PC-3 (cell line): ENCODE measurements around the gene UGT1A7.

Experiments used
- EZH2 ChIP-seq: fragments of 300-600 bp; sonication (generic); IDR thresholded peaks from one replicate; pipeline ENCODE4 v1.6.1; 2017; ENCODE audit warnings: antibody characterized with exemption, mild to moderate bottlenecking, low read length; ENCODE audit not compliant: unreplicated experiment
- EZH2phosphoT487 ChIP-seq: fragments of 300-600 bp; sonication (generic); IDR thresholded peaks from 2 replicates; pipeline ENCODE4 v1.6.1; 2018; ENCODE audit warnings: mild to moderate bottlenecking, antibody characterized with exemption, low read length, borderline replicate concordance
- TF ChIP-seq, protein P1 (sequence below): fragments of 300-600 bp; sonication (generic); conservative IDR thresholded peaks from 2 replicates; pipeline ENCODE4 v1.5.1; 2017; ENCODE audit warnings: antibody characterized with exemption, low read depth, mild to moderate bottlenecking, low read length

DNA sequence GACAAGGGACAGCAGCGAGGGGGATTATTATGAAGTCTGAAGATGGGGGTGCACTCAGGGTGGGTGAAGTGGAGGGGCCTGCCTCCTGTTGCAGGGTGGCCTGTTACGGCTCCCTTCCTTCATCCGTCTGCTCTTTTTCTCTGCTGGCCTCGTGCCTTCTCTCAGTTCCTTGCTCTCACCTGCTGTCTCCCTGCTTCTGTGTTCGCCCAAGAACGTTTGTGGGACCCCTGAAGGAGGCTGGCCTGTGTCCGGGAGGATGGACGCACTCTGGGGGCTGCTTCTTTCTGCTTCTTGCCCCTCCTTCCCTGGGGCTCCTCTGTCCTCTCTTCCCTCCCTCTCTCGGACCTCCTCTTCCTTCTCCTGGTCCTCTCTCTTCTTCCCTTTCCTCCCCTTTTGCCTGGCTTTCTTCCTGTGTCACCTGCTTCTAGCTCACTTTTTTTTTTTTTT lies 110.2 kb downstream of the UGT1A7 start:
- TF ChIP-seq, protein P1, sequence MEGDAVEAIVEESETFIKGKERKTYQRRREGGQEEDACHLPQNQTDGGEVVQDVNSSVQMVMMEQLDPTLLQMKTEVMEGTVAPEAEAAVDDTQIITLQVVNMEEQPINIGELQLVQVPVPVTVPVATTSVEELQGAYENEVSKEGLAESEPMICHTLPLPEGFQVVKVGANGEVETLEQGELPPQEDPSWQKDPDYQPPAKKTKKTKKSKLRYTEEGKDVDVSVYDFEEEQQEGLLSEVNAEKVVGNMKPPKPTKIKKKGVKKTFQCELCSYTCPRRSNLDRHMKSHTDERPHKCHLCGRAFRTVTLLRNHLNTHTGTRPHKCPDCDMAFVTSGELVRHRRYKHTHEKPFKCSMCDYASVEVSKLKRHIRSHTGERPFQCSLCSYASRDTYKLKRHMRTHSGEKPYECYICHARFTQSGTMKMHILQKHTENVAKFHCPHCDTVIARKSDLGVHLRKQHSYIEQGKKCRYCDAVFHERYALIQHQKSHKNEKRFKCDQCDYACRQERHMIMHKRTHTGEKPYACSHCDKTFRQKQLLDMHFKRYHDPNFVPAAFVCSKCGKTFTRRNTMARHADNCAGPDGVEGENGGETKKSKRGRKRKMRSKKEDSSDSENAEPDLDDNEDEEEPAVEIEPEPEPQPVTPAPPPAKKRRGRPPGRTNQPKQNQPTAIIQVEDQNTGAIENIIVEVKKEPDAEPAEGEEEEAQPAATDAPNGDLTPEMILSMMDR, result no peak
- TF ChIP-seq EZH2 (no peak), EZH2phosphoT487 (no peak)
